HCT116 (cell line): Measurements from ENCODE around the gene PRC1. TPM values are rescaled to one million over a fixed set of nuclear protein-coding genes. Genes with fewer than 3 reads are reported as not detected.

Source experiments
- ATAC-seq: fragments of 200-7000 bp; cut with Tn5 transposase; 2 replicates; pipeline ENCODE4 v1.9.1; 2020; ENCODE audit warnings: mild to moderate bottlenecking, moderate library complexity
- BruUV-seq: library from RNA; stranded (reverse); fragments of 400-500 nt; replicated peaks from 2 replicates; lab custom pipeline; 2021; lab: Mats Ljungman, UMichigan
- CTCF ChIA-PET: fragments of 300-600 bp; sonication (Branson Sonifier 250); formaldehyde crosslinking; loops from one replicate; lab custom pipeline; 2021; ENCODE audit warnings: antibody characterized with exemption; lab: Charles Lee
- POLR2A ChIA-PET: fragments of 300-600, 350-600 bp; sonication (Branson Sonifier 250); formaldehyde crosslinking; loops from one replicate; lab custom pipeline; 2021; ENCODE audit warnings: antibody characterized with exemption; lab: Charles Lee
- RAD21 ChIA-PET, 2 experiments: fragments of 300-600 bp; sonication (Branson Sonifier 250); formaldehyde crosslinking; loops; one replicate each; lab custom pipeline; 2023; ENCODE audit warnings: low total read pairs in 2 of 2; ENCODE audit not compliant: uncharacterized antibody in 2 of 2, unreplicated experiment in 2 of 2, low non-redundant PET in 1 of 2; lab: Charles Lee
- DNase-seq: peaks from one replicate; pipeline ENCODE4 v3.0.0-alpha.2; 2010; ENCODE audit warnings: low read depth, low spot score
- H2AFZ ChIP-seq: fragments of 200-600 bp; shearing (Covaris generic), sonication (generic); 2 replicates; pipeline ENCODE4 v1.6.1; 2017; ENCODE audit warnings: low read depth, mixed run types, mixed read lengths, antibody characterized with exemption, low read length; ENCODE audit not compliant: poor library complexity, severe bottlenecking
- H3K27ac ChIP-seq: 2 replicates; pipeline ENCODE4 v1.5.1; 2012; ENCODE audit warnings: low read depth, low read length
- H3K27me3 ChIP-seq: fragments of 200-600 bp; sonication (generic); 2 replicates; pipeline ENCODE4 v1.6.1; 2016; ENCODE audit warnings: mixed run types, low read length, mixed read lengths; ENCODE audit not compliant: insufficient read depth
- H3K36me3 ChIP-seq, 2 experiments: fragments of 200-500 bp in 1 of 2; fragments of 200-600 bp in 1 of 2; sonication (Bioruptor generic) in 1 of 2; sonication (generic) in 1 of 2; 2 replicates each; pipeline versions ENCODE4 v1.5.1 to v1.6.1; 2014 to 2016; ENCODE audit warnings: low read length in 2 of 2, inconsistent platforms in 1 of 2, mixed read lengths in 1 of 2, mixed run types in 1 of 2; ENCODE audit not compliant: insufficient read depth in 2 of 2, control insufficient read depth in 1 of 2
- H3K4me1 ChIP-seq, 2 experiments: fragments of 200-600 bp in 1 of 2; sonication (generic) in 1 of 2; 2 replicates each; pipeline versions ENCODE4 v1.5.1 to v1.6.1; 2012 to 2017; ENCODE audit warnings: low read length in 2 of 2, inconsistent platforms in 1 of 2, mild to moderate bottlenecking in 1 of 2, mixed read lengths in 1 of 2, mixed run types in 1 of 2, moderate library complexity in 1 of 2; ENCODE audit not compliant: insufficient read depth in 2 of 2, control insufficient read depth in 1 of 2
- H3K4me2 ChIP-seq: fragments of 200-600 bp; sonication (generic); 2 replicates; pipeline ENCODE4 v1.6.1; 2017; ENCODE audit warnings: mixed run types, low read length, mixed read lengths
- H3K4me3 ChIP-seq, 2 experiments: fragments of 200-600 bp in 1 of 2; sonication (generic) in 1 of 2; replicated peaks in 1 of 2; 2 replicates each; pipeline ENCODE4 v1.5.1; 2011 to 2016; ENCODE audit warnings: low read length in 2 of 2, control low read depth in 1 of 2, low read depth in 1 of 2, mild to moderate bottlenecking in 1 of 2, mixed read lengths in 1 of 2, mixed run types in 1 of 2
- H3K79me2 ChIP-seq: fragments of 200-600 bp; sonication (generic); 2 replicates; pipeline ENCODE4 v1.6.1; 2017; ENCODE audit warnings: mild to moderate bottlenecking, mixed run types, low read length, moderate library complexity, mixed read lengths; ENCODE audit not compliant: insufficient read depth
- H3K9ac ChIP-seq: fragments of 200-600 bp; sonication (generic); 2 replicates; pipeline ENCODE4 v1.6.1; 2016; ENCODE audit warnings: low read length, mixed read lengths
- H3K9me2 ChIP-seq: fragments of 200-600 bp; sonication (generic), shearing (Covaris generic); 2 replicates; pipeline ENCODE4 v1.6.1; 2017; ENCODE audit warnings: mixed run types, mild to moderate bottlenecking, moderate library complexity; ENCODE audit not compliant: insufficient read depth
- H3K9me3 ChIP-seq, 2 experiments: fragments of 200-500 bp in 1 of 2; fragments of 200-600 bp in 1 of 2; sonication (Bioruptor generic) in 1 of 2; sonication (generic) in 1 of 2; 2 replicates each; pipeline ENCODE4 v1.6.1; 2014 to 2017; ENCODE audit warnings: low read length in 2 of 2, mixed read lengths in 2 of 2, inconsistent platforms in 1 of 2, low read depth in 1 of 2, mild to moderate bottlenecking in 1 of 2, mixed run types in 1 of 2, moderate library complexity in 1 of 2; ENCODE audit not compliant: control insufficient read depth in 1 of 2, insufficient read depth in 1 of 2
- H4K20me1 ChIP-seq: fragments of 200-600 bp; sonication (generic), shearing (Covaris generic); 2 replicates; pipeline ENCODE4 v1.6.1; 2017; ENCODE audit warnings: mixed run types, mild to moderate bottlenecking, moderate library complexity; ENCODE audit not compliant: insufficient read depth
- CBX3 ChIP-seq: IDR thresholded peaks from 2 replicates; pipeline ENCODE4 v1.6.1; 2012; ENCODE audit warnings: low read depth
- CEBPB ChIP-seq: IDR thresholded peaks from 2 replicates; pipeline ENCODE4 v1.6.1; 2012; ENCODE audit warnings: low read depth
- FOSL1 ChIP-seq: IDR thresholded peaks from 2 replicates; pipeline ENCODE4 v1.6.1; 2012; ENCODE audit warnings: low read depth
- TCF7L2 ChIP-seq: IDR thresholded peaks from 2 replicates; pipeline ENCODE4 v1.7.0; 2011; ENCODE audit warnings: borderline replicate concordance, inconsistent platforms; ENCODE audit not compliant: insufficient read depth, insufficient read length; ENCODE audit errors: extremely low read depth
- intact Hi-C: fragments of 100-400 bp; cut with micrococcal nuclease; formaldehyde crosslinking; loops from 2 replicates; pipeline ENCODE4 v1.10.0; 2022
- total RNA-seq: library from RNA; stranded (reverse); gene quantifications from one replicate; pipeline ENCODE4 v1.2.1, GENCODE V29; 2021; ENCODE audit not compliant: unreplicated experiment
- TF ChIP-seq, protein P1 (sequence below): IDR thresholded peaks from 2 replicates; pipeline ENCODE4 v1.6.1; 2012; ENCODE audit warnings: low read depth
- TF ChIP-seq, protein P2 (sequence below): IDR thresholded peaks from 2 replicates; pipeline ENCODE4 v1.6.1; 2012

PRC1 gene
- total RNA-seq, 1 experiment from 2014 or later: 186 TPM

DNA sequence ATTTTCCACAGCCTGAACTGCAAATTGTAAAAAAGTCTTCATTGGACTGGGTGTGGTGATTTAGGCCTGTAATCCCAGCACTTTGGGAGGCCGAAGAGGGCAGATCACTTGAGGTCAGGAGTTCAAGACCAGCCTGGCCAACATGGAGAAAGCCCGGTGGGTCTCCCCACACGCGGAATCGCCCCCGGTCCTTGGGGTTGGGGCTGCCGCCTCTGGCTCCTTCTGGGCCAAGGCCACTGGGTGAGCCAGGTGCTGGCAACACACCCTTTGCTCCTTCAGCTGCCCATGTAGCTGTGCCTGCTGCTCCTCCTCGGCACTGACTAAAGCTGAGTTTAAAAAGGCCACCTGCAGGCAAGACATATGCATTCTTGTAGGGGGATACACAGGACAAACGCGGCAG is 37.5 kb upstream of the PRC1 start:
- DNase-seq: no peak
- no peak overlapping the region for H3K9ac ChIP-seq
- H3K79me2 ChIP-seq: no peaks in the 10 kb centered on the region
- H3K9me2 ChIP-seq: no peaks in the 10 kb centered on the region
- no peaks in the 10 kb centered on the region for H3K27me3 ChIP-seq
- TF ChIP-seq TCF7L2: no peak
- TF ChIP-seq, protein P1, sequence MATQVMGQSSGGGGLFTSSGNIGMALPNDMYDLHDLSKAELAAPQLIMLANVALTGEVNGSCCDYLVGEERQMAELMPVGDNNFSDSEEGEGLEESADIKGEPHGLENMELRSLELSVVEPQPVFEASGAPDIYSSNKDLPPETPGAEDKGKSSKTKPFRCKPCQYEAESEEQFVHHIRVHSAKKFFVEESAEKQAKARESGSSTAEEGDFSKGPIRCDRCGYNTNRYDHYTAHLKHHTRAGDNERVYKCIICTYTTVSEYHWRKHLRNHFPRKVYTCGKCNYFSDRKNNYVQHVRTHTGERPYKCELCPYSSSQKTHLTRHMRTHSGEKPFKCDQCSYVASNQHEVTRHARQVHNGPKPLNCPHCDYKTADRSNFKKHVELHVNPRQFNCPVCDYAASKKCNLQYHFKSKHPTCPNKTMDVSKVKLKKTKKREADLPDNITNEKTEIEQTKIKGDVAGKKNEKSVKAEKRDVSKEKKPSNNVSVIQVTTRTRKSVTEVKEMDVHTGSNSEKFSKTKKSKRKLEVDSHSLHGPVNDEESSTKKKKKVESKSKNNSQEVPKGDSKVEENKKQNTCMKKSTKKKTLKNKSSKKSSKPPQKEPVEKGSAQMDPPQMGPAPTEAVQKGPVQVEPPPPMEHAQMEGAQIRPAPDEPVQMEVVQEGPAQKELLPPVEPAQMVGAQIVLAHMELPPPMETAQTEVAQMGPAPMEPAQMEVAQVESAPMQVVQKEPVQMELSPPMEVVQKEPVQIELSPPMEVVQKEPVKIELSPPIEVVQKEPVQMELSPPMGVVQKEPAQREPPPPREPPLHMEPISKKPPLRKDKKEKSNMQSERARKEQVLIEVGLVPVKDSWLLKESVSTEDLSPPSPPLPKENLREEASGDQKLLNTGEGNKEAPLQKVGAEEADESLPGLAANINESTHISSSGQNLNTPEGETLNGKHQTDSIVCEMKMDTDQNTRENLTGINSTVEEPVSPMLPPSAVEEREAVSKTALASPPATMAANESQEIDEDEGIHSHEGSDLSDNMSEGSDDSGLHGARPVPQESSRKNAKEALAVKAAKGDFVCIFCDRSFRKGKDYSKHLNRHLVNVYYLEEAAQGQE: no peak
- no peaks in the 10 kb centered on the region for H4K20me1 ChIP-seq
- ChIA-PET CTCF (interaction anchor here (1.7 to 2.0 kb wide), 2 partner anchors 97 to 240 kb away, joined by 6 to 12 read pairs; partner anchors contain the start of gene UNC45A), POLR2A (no interaction called here), RAD21 (no interaction called here)
- H3K9me3 ChIP-seq: no peaks in the 10 kb centered on the region
- no peak overlapping the region for H2AFZ ChIP-seq
- H3K36me3 ChIP-seq: no peaks in the 10 kb centered on the region
- intact Hi-C loops: loop anchor here (5.0 kb wide), 1 partner anchor 99 kb away; the partner anchor contains the start of gene HDDC3
- no peak overlapping the region for H3K4me3 ChIP-seq
- no peak overlapping the region for H3K27ac ChIP-seq
- no TSS peak for BruUV-seq
- peaks cover 0 to 9% of the 10 kb centered on the region in 2 experiments; a peak in 1 of 4 replicates for H3K4me1 ChIP-seq
- no peak for ATAC-seq
- no peak overlapping the region for H3K4me2 ChIP-seq

DNA sequence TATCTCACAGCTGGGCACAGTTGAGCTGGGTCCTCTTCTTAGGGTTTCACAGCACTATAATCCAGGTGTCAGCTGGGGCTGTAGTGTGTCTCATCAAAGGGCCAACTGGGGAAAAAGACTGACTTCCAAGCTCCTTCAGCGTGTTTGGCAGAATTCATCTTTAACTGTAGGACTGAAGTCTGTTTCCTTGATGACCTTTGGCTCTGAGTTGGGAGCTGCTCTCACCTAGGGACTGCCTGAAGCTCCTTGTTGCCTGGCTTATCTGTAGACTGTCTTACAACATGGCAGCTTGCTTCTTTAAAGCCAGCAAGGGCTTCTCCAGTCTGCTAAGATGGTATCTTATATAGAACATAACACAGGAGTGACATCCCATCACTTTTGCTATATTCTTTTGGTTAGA is 33.3 kb upstream of the PRC1 start:
- Histone ChIP-seq H2AFZ (no peak overlapping the region), H3K9me2 (no peaks in the 10 kb centered on the region), H3K4me2 (no peak overlapping the region), H3K36me3 (no peaks in the 10 kb centered on the region), H3K9ac (no peak overlapping the region), H3K27me3 (no peaks in the 10 kb centered on the region), H3K79me2 (no peaks in the 10 kb centered on the region), H3K9me3 (no peaks in the 10 kb centered on the region), H4K20me1 (no peaks in the 10 kb centered on the region), H3K4me3 (no peak overlapping the region), H3K4me1 (peaks cover 4 to 10% of the 10 kb centered on the region in 2 experiments; a peak in 2 of 4 replicates), H3K27ac (no peak overlapping the region)
- RAD21 ChIA-PET: no interaction called here
- BruUV-seq: no TSS peak
- DNase-seq (no peak), ATAC-seq (no peak)
- intact Hi-C loops: no loop called here
- TF ChIP-seq CBX3 (no peak), CEBPB (no peak), FOSL1 (no peak)
- TF ChIP-seq, protein P2, sequence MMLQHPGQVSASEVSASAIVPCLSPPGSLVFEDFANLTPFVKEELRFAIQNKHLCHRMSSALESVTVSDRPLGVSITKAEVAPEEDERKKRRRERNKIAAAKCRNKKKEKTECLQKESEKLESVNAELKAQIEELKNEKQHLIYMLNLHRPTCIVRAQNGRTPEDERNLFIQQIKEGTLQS: no peak
- POLR2A ChIA-PET: no interaction called here
- CTCF ChIA-PET: no interaction called here
